GM18873 (cell line): ENCODE measurements around the gene VASP.

Experiments used
- ATAC-seq: cut with Tn5 transposase; IDR thresholded peaks from one replicate; pipeline ENCODE4 v1.9.1; 2021; ENCODE audit warnings: mild to moderate bottlenecking, moderate library complexity, moderate number of reproducible peaks; ENCODE audit not compliant: unreplicated experiment, low FRiP score

Gene VASP

DNA sequence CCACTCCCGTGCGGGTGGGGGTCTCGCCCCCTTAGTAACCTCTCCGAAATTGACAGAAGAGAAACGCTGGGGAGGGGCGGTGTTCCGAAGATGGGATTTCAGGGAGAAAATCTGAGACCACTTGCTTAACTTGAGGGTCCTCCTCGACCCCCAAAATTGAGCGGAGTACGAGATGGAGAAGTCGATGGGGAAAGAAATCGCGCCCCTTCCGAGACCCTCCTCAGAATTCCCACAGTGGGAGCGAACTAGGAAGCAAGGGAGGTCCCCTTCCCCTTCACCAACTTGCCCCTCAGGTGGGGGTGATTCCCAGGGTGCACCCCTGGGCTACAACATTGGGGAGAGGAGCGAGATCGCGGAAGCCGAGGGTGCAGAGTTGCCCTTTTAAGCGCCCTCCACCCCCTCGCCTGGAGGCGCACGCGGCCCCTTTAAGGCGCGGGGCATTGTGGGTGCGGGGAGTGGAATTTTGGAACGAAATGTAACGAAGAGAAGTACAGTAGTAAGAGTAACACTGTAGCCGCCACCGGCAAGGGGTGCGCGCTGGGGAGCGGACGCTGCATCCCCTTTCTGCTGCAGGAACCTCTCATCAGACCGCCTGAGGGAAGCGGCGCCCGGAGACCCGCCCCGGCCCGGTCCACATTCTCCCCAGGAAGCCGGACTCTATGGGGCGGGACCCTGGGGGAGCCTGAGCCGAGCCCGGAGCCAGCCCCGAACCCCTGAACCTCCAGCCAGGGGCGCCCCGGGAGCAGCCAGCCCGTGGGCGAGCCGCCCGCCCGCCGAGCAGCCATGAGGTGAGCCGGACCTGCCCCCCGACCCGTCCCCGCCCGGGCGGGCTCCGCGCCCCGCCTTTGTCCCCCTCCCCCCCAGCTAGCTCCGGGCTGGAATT lies at the start of gene VASP:
TSS of gene VASP (plus strand) at position 491 of the 883 bp plus-strand sequence. CDS start at position 784, 293 bp downstream.
- ATAC-seq: peak; percentile 42

DNA sequence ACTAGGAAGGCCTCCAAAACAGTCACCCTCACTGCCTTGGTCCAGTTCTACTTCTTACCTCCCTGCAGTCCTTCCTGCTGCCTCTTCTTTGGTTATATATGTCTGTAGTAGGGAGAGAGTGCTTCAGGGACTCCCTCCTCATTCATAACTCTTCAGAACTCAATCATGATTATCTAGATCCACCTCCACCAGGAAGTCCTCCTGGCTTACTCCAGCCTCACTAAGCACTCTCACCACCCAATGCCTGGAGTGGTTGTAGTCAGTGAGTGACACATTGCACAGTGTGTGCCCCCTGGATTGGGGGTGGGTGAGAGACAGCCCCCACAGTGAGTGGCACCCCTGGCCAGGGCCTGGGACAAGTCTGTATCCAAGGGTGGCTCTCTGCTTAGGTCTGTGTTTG lies 49.5 kb upstream of the VASP start:
- ATAC-seq: no peak

DNA sequence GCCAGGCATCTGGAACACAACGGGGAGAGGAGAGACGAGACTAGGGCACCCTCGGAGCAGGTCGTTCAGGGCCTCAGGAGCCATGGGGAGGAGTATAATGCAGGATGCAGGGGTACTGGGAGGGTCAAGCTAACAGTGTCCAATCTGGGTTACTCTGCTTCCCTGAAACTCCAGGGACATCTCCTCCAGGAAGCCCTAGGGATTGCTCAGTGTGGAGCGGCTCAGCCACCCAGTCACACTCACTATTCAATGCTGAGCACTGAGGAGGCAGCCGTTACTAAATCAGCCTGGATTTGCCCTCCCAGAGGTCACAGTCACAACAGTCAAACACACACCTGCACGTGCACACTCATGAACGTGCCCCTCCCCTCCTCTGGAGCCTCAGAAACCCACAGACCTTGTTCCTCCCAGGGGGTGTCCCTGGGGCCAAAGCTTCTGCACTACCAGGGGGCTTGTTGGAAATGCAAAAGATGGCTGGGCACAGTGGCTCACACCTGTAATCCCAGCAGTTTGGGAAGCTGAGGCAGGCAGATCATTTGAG lies 46.4 kb upstream of the VASP start:
- no peak for ATAC-seq

DNA sequence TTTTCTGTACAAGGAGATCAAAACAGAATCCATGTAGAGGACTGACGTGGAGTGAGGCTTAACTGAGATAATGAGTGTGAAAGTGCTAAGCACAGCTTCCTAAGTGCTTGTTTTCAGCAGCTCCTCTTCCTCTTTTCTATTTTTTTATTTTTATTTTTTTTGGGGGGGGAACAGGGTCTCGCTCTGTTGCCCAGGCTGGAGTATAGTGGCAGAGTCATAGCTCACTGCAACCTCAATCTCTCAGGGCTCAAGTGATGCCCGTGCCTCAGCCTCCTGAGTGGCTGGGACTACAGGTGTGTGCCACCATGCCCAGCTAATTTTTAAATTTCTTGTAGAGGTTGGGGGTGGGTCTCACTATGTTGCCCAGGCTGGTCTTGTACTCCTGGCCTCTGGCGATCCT lies 45.1 kb upstream of the VASP start:
- no peak for ATAC-seq

DNA sequence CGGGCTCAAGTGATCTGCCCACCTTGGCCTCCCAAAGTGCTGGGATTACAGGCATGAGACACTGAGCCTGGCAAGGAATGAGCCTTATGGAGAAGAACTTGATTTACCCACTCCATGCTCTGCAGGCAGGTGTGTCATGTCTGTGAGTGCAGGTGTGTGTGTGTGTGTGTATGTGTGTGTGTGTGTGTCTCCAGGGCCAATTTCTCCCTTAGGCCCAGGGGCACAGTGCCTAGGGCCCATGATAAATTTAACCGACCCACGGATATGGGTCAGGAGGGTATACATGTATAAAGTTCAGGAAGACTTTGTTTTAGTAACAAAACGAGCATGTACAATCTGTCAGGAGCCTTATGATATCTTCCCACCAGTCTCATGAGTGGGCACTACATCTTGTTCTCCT lies 44.0 kb upstream of the VASP start:
- ATAC-seq: no peak

DNA sequence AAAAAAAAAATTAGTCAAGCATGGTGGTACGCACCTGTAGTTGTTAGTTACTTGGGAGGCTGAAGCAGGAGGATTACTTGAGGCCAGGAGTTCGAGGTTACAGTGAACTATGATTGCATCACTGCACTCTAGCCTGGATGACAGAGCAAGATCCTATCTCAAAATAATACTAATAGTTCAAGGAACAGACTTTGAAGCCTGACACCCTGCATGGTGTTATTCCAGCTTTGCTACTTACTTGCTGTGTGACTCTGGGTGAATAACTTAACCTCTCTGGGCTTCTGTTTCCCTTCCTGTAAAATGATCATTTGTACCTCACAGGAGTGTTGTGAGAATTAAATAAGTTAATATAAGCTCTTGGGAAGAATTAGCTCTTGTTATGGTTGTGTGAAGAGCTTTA lies 43.0 kb upstream of the VASP start:
- ATAC-seq: no peak

DNA sequence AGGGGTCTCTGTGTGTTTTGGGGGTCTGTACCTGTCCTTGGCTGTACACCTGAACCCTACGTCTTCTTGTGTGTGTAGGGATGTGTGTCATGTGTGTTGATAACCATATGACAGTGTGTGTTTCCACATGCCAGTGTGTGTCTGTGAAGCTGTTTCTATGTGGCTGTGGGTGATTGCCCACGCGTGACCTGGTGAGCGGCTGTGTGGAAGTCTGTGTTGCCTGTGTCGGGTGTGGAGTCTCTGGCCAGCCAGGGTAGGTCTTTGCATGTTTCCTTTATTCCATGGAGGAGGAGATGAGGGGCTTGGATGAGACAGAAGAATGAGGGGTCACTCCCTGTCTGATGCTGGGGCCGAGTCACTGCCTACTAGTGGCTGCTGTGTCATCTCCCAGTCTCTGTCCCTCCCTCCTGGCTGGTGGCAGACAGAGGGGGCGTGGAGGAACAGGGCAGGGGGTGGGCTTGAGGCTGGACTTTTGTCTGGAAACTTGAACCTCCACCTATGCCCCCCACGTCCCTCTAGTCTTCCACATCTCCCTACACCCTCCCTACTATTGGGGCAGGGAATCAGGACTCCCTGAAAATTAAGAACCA lies 42.3 kb upstream of the VASP start:
- ATAC-seq: no peak

DNA sequence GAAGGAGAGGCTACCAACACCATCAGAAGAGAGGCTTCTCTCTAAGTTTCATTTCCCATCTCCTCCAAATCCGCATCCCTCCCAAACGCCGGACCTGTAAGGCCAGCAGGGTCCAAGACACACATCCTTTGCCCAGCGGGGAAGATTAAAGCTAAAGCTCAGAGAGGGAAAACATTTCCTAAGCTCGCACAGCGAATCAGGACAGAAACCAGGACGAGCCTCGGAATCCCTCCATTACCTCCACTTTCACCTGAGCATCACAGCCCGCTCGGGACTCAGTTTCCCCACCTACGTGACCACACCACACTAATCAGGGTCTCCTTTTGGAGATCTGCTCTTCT lies 40.2 kb upstream of the VASP start:
- no peak for ATAC-seq

DNA sequence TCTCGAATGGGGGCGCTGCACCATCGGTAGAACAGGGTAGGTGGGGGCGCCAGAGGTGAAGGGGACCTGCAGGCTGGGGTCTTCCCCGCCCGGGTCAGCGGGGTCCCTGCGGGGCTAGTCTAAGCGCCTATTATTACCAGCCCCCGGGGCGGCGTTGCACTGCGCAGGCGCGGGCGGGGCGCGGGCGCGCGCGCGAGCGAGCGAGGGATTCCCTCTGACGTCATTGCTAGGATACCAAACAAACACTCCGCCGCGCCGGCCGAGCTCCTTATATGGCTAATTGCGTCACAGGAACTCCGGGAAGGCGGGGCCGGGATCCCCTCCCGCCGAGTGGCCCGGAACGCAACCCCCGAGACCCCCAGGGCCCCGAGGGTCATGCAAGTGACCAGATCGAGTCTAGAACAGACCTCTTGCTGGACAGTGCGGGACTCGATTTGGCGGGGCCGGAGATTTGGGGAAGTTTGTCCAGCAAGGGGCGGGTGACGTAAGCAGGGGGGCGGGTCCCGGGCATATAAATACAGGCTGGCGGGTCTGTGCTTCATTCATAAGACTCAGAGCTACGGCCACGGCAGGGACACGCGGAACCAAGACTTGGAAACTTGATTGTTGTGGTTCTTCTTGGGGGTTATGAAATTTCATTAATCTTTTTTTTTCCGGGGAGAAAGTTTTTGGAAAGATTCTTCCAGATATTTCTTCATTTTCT lies 39.7 kb upstream of the VASP start, which contains the start of gene FOSB:
TSS of gene FOSB (plus strand) at position 541 of the 703 bp plus-strand sequence. CDS start 591 bp downstream, outside the sequence.
- peak; percentile 42 for ATAC-seq

DNA sequence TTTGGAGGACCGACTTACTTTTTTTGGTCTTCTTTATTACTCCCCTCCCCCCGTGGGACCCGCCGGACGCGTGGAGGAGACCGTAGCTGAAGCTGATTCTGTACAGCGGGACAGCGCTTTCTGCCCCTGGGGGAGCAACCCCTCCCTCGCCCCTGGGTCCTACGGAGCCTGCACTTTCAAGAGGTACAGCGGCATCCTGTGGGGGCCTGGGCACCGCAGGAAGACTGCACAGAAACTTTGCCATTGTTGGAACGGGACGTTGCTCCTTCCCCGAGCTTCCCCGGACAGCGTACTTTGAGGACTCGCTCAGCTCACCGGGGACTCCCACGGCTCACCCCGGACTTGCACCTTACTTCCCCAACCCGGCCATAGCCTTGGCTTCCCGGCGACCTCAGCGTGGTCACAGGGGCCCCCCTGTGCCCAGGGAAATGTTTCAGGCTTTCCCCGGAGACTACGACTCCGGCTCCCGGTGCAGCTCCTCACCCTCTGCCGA lies 39.1 kb upstream of the VASP start:
- peak; percentile 12 for ATAC-seq

DNA sequence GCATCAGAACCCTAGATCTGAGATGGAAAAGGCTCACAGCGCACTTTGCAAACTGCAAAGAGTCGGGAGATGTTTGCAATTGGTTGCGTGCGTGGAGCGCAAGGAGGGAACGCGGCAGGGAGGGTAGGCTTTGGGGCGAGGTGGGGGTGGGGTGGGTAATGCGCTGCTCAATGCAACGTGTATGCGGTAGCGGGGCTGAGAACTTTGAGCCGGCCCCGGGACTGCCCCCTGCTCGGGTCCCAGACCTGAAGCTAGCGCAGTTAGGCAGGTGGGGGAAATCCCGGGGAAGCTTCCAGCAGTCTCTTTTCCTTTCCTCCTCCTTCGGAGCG lies 38.5 kb upstream of the VASP start:
- no peak for ATAC-seq

DNA sequence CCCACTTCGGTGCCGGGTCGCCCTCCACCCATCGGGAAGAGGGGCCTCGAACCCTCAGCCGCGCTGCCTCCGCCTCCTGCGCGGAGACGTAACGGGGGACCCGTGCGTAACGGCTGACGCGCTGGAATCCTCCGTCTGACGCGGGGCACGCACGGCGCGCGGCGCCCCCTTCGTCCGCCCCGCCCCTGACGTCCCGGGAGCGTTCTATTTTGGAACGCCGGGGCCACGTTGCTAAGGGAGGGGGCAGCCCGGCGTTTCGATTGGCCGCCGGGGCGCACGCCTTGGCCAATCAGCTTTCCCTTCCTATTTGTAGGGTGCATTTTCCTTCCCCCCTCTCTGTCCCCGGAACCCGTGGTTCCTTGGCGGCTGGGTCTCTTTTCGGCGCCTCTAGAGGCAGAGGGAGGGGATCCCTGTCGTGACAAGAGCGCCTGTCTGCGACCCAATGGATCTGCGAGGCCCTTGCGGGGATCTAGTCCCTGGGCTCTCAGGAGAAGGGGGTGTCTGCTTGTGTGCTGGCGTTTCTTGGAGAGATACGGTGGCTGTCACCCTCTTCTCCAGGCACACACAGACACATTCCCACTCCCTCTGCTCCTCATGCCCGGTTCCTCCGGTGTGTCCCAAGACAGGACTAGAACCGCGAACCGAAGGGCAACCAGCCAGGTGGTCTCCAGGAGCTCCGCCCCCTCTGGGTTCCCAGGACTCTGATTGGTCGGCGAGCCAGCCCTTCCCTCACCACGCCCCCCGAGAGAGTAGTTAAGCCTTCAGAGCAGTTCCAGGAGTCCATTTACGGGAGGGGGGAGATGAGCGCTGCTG lies 37.9 kb upstream of the VASP start:
- no peak for ATAC-seq

DNA sequence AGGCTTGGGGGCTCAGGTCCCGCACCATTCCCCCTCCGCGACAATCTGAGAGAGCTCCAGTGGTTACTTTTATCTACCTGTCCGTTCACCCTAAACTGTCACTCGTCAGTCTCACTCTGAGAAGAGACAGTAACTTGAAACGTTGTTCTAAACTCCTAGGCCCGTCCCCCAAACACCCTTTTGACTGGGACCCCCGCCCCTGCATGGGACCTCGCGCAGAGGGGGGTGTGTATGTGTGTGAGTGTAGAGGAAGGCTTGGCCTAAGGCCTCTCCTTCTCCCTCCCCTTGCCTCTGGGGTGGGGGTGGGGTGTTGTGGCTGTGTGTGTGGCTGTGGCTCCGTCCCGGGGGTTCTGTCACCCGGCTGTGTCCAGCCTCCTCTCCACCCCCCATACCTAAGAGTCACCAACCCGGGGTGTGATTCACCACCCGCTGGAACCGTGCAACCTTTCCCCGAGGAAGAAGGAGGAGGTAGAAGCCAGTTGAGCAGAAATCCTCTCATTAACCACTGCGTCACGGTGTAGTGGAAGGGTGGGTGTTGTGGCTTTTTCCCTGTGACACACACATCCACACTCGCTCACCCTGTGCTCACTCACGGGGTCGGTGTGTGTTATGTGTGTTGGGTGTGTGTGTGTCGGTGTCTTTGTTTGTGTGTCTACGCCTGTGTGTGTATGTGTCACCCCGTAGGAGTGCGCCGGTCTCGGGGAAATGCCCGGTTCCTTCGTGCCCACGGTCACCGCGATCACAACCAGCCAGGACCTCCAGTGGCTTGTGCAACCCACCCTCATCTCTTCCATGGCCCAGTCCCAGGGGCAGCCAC lies 37.1 kb upstream of the VASP start:
- ATAC-seq: no peak

DNA sequence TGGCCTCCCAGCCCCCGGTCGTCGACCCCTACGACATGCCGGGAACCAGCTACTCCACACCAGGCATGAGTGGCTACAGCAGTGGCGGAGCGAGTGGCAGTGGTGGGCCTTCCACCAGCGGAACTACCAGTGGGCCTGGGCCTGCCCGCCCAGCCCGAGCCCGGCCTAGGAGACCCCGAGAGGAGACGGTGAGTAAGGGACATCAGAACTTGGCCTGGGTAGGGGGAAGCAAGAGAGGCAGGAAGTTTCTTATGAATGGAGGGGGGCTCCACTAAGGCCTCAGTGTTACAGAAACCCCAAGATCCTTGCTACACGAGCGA lies 36.6 kb upstream of the VASP start:
- no peak for ATAC-seq

DNA sequence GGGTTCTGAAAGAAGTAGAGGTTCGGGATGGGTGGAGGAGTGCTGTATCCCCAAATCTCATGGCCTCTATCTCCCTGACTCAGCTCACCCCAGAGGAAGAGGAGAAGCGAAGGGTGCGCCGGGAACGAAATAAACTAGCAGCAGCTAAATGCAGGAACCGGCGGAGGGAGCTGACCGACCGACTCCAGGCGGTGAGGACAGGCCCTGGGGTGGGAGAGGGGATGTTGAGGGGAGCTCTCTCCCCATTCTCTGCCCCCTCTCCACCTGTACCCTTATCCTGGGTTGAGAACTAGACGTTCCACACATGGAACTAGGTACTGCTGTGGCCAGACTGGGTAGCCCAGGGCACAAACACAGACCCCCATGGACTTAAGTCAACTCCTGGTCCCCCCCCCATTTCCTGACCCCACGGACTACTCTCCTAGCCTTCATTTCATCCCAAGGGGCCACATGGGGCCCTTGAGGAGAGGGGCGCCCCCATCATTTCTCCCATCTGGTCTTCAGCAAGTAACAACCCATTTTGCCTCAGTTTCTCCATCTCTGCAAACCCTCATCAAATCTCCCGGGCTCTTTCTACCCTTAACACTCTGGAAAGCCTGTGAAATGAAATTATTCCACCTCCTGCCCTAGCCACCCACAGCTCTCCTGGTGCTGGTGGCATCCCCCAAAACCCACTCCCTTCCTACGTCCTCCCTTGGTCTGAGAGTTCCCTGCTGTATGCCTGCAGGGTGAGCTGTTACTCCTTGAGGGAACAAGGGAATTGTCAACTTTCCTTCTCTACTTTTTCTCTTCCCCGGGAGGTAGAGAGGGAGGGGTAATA lies 36.0 kb upstream of the VASP start:
- ATAC-seq: no peak

DNA sequence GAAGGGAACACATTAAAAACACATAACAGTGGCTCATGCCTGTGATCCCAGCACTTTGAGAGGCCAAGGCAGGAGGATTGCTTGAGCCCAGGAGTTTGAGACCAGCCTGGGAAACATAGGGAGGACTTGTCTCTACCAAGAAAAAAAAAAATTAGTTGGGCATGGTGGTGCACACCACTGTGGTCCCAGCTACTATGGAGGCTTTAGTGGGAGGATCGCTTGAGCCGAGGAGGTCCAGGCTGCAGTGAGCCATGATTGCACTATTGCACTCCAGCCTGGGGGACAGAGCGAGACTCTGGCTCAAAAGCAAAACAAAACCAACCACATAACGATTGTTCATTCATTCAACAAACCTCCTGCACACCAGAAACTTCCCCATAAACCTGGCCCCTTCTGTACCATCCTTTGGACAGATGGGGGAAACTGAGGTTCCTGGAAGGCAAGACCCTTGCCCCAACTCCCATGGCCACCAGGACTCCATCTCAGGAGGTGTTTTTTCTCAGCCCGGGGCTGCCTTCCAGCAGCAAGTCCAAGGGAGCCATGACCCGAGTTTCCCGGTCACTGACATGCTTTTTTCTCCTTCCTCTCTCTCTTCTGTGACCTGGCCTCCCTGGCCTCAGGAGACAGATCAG lies 35.2 kb upstream of the VASP start:
- no peak for ATAC-seq

DNA sequence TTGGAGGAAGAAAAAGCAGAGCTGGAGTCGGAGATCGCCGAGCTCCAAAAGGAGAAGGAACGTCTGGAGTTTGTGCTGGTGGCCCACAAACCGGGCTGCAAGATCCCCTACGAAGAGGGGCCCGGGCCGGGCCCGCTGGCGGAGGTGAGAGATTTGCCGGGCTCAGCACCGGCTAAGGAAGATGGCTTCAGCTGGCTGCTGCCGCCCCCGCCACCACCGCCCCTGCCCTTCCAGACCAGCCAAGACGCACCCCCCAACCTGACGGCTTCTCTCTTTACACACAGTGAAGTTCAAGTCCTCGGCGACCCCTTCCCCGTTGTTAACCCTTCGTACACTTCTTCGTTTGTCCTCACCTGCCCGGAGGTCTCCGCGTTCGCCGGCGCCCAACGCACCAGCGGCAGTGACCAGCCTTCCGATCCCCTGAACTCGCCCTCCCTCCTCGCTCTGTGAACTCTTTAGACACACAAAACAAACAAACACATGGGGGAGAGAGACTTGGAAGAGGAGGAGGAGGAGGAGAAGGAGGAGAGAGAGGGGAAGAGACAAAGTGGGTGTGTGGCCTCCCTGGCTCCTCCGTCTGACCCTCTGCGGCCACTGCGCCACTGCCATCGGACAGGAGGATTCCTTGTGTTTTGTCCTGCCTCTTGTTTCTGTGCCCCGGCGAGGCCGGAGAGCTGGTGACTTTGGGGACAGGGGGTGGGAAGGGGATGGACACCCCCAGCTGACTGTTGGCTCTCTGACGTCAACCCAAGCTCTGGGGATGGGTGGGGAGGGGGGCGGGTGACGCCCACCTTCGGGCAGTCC lies 34.5 kb upstream of the VASP start:
- no peak for ATAC-seq

DNA sequence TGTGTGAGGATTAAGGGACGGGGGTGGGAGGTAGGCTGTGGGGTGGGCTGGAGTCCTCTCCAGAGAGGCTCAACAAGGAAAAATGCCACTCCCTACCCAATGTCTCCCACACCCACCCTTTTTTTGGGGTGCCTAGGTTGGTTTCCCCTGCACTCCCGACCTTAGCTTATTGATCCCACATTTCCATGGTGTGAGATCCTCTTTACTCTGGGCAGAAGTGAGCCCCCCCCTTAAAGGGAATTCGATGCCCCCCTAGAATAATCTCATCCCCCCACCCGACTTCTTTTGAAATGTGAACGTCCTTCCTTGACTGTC lies 34.0 kb upstream of the VASP start:
- ATAC-seq: no peak
